M059J (cell line): ENCODE measurements around the gene PRR7. TPM values are rescaled to one million over a fixed set of nuclear protein-coding genes. Genes with fewer than 3 reads are reported as not detected.
A peak's percentile ranks its signal among the peaks of the same experiment; 100 is the strongest.

ENCODE experiments used
- DNase-seq: peaks from one replicate; pipeline ENCODE4 v3.0.0-alpha.2; 2012; ENCODE audit warnings: low read depth
- total RNA-seq: library from RNA; depleted of rRNA; stranded (reverse); fragments of >200 nt; shearing (Covaris generic); gene quantifications from 2 replicates; pipeline ENCODE4 v1.2.3, GENCODE V29; 2014; rRNA removed

PRR7 gene
- total RNA-seq, 1 experiment from 2014 or later, result 44.4 TPM

DNA sequence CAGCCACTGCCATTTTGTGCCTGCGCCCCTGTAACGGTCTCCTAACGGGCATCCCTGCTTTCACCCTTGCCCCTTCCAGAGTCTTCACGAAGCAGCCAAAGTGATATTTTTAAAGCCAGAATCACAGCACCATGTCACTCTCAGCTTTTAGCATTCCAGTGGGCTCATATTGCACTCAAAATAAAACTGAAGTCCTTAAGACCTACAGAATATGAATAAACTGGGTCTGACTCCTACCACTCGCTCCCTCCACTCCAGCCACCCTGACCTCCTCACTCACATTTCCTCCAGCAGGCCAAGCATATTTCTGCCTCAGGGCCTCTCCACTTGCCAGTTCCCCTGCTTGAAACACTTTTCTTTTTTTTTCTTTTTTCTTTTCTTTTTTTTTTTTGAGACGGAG is 53.2 kb downstream of the PRR7 start:
- DNase-seq, result no peak

DNA sequence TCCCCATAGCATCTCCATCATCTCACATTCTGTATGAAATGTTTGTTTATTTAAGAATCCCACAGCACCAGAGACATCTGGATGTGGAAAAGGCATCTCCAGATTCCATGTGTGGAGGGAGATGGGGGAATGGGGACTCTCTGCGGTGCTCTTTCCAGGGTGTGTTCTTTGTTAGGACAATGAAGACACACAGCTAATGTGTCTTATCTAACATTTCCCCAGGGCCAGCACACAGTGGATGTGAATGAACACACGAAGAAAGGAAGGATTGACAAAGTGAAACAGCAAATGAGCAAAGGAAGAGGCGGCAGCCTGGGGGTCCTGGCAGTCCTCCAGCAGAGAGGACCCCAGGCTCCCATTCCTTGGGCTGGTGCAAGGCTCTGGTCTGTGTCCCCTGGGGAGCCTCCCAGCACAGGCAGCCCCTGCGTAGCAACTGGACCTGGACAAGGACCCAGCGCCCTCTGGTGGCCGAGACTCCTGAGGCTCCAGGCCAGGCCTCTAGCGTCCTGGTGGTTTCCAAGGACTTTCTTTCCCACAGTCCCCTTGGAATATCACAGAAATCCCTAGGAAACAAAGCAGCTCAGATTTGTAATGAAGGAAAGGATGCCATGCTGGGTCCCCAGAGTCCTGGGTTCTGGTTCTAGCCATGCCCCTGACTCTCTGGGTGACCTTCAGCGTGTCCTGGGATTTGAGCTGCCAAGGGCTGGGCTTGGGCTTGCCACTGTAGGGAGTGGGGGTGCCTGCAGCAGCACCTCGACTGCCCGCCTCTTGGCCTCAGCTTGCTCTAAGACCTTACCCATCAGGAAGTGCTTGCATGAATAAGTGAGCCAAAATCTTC is 54.3 kb downstream of the PRR7 start:
- peak; percentile 74 for DNase-seq

DNA sequence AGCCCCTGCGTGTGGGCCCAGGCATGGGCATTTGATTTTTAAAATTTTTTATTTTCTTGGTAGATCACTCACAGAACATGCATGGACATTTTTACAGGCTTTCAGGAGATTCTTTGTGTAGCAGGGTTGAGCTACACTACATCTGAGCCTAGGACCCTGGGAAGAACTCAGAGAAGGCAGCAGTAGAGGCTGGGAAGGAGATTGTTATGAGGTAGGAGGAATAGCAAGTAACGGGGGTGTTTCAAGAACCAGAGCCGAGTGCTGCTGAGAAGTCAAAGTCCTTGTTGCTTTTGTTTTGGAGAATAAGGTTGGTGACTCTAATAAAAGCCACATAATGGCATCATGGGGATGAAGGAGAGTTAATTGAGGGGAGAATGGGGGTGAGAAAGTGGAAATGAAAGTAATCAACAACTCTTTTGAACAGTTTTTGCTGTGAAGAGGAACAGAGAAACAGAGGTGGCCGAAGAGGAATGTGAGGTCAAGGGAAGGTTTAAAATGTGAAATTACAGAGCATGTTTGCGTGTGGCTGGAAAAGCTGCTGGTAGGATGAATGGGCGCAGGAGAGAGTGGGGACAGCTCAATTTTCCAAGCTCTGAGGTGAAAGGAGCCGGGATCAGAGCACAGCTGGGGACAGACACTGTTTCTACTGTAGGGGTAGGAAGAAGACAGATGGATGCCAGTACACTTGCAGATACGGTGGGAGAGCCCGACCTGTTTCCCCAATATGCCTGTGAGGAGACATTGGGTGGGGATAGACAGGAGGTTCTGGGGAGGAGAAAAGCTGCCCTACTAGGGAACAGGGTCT is 55.5 kb downstream of the PRR7 start:
- no peak for DNase-seq

DNA sequence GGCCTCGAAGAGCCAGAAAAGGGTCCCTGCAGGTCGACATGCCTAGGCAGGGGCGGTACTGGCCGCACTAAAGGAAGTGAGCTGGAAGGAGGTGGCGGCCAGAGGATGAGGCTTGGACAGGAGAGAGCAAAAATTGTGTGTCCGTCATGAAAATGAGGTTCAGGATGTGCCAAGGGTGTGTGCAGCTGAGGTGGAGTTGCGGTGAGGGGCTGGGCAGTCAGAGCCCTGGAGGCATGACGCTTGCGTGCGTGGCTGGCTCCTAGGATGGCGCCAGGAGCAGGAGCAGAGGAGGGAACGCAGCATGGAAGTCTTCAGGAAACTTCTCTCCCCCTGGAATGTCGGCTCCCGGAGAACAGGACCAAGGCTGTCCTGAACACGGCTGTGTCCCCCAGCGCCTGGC is 56.3 kb downstream of the PRR7 start:
- no peak for DNase-seq

DNA sequence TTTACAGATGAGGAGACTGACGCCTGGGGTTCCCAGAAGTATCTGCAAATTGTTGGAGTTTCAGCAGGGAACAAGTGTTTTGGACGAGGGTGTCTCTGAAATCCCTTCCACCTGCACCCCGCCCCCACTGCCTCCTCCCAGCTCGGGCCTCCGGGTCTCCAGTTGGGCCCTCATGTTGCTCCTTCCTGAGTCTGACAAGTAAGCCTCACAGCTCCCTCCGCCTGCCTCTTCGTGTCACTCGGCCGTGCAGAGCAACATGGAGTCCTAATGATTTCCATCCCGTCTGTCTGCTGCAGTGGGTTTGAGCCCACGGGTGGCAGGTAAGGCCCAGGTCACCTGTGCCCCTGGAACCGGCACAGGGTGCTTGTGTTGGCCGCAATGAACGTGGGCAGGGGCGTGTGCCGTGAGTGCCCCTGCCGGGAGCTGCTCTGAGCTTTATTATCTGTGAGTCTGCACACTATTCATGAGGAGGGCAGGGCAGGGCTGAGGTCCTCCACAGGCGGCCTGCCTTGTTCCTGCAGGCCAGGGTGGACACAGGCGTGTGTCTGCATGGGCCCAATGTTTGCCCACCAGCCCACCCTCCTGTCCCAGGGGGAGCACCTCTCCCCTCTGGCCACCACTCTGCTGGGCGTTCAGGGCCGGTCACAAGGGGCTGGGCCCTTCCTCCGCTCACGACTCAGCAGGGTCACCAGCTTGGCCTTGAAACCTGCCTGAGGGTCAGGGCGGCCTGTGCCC is 56.9 kb downstream of the PRR7 start:
- DNase-seq, result no peak

DNA sequence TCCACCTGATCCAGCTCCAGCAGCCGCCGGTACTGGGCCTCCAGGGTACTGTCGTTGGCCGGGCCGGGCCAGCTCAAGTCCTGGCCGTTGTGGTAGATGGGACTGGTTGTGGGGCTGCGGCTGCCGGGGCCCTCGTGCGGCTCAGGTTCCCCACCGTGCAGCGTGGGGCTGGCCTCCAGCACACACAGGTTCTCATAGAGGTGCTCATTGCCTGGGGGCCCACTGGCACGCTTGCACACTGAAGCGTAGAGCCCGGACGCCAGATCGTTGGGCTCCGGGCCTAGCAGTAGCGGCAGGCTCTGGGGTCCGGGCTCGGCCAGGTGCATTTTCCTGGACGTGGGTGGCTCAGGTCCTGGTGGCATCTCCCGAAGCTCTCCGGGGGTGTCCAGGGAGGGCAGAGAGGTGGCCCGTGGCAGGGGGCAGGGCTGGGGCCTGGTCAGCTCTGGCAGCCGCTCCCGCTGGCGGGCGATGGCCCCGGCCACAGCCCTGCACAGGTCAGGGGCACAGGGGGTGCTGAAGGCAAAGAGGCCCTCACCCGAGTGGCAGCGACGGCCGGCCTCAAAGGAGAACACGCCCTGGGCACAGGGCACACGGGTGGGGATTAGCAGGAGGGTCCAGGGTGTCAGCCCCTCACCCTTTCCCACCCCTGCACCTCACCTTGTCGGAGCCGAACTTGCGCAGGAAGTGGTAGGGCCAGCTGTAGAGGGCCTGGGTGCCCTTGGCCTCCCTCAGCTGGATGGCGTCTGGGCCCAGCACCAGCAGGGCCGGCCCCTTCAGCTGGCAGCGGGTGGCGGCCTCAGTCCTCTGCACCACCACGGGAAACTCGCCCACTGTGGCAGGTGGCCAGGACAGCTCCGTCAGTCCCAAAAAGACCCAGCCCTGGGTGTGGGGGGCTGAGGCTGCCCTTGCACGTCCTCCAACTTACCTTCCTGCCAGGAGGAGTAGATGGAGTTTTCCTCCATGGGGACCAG is 57.8 kb downstream of the PRR7 start:
- no peak for DNase-seq

DNA sequence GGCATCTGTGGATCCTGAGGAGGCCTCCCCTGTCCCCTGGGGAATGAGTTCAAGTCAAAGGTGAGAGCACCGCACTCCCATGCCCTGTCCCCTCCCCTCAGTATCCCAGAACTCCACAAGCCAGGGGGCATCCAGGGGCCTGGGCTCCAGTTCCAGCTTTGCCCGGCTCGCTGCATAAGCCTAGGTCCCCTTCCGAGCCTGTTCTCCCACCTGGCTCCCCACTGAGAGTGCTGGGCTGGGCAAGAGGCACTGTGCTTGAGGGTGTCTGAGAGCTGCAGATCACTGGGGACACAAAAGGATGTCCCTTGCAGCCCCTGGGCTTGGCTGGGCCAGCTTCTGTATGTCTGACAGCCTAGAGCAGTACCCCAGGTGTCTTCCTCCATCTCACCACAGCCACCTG is 58.5 kb downstream of the PRR7 start:
- no peak for DNase-seq

Other genes starting within 250 kb of the PRR7 start
- gene RAB24, start 143.1 kb upstream of the PRR7 start, total RNA-seq, result 8.2 and 17.0 TPM in 2 replicates
- 238 and 249 TPM in 2 replicates for gene PRELID1, start 143.0 kb upstream of the PRR7 start, total RNA-seq
- gene MXD3, start 134.9 kb upstream of the PRR7 start, total RNA-seq, result 29.7 and 36.1 TPM in 2 replicates
- 443 and 538 TPM in 2 replicates for gene LMAN2, start 95.1 kb upstream of the PRR7 start, total RNA-seq
- 9.8 and 11.5 TPM in 2 replicates for gene RGS14, start 88.9 kb upstream of the PRR7 start, total RNA-seq
- gene SLC34A1, start 62.4 kb upstream of the PRR7 start, total RNA-seq, result 0.02 TPM in 1 of 2 replicates, not detected in the other
- not detected in 2 replicates for gene PFN3, start 46.2 kb upstream of the PRR7 start, total RNA-seq
- gene F12, start 37.2 kb upstream of the PRR7 start, total RNA-seq, result 1.7 and 2.4 TPM in 2 replicates
- gene GRK6, start 20.1 kb upstream of the PRR7 start, total RNA-seq, result 20.2 and 37.3 TPM in 2 replicates
- 73.0 and 121 TPM in 2 replicates for gene DBN1, start 26.8 kb downstream of the PRR7 start, total RNA-seq
- 172 and 230 TPM in 2 replicates for gene PDLIM7, start 50.8 kb downstream of the PRR7 start, total RNA-seq
- gene DOK3, start 63.0 kb downstream of the PRR7 start, total RNA-seq, result 2.2 and 6.7 TPM in 2 replicates
- gene DDX41, start 70.1 kb downstream of the PRR7 start, total RNA-seq, result 66.0 and 103 TPM in 2 replicates
- gene FAM193B, start 107.7 kb downstream of the PRR7 start, total RNA-seq, result 5.9 and 10.6 TPM in 2 replicates
- 179 and 205 TPM in 2 replicates for gene TMED9, start 145.4 kb downstream of the PRR7 start, total RNA-seq
- 37.1 and 43.0 TPM in 2 replicates for gene B4GALT7, start 153.3 kb downstream of the PRR7 start, total RNA-seq